Upper lobe of left lung (tissue), 6 donors: ENCODE results near the gene ACOT13. TPM values are rescaled to one million over a fixed set of nuclear protein-coding genes. Genes with fewer than 3 reads are reported as not detected.
"Not testable (repeated sequence)": the region's sequence is repeated elsewhere in the genome, so short reads cannot be mapped to it uniquely, and the experiment has no call there.

Experiments used
- ATAC-seq, 2 donors: fragments of 200-7000 bp; cut with Tn5 transposase; one replicate each; pipeline ENCODE4 v1.9.1; 2022; ENCODE audit warnings: mild to moderate bottlenecking in 2 of 2, moderate library complexity in 2 of 2; ENCODE audit not compliant: low FRiP score in 2 of 2
- DNase-seq, 2 donors: peaks; one replicate each; pipeline ENCODE4 v3.0.0-alpha.2; 2019 to 2020
- H3K27ac ChIP-seq, 4 donors: fragments of 200-600 bp; sonication (generic); one replicate each; pipeline ENCODE4 v1.5.1; 2016 to 2019
- H3K27me3 ChIP-seq, 4 donors: fragments of 200-600 bp; sonication (generic); one replicate each; pipeline ENCODE4 v1.5.1; 2017 to 2019
- H3K36me3 ChIP-seq, 4 donors: fragments of 200-600 bp; sonication (generic); one replicate each; pipeline ENCODE4 v1.5.1; 2016 to 2019
- H3K4me1 ChIP-seq, 4 donors: fragments of 200-600 bp; sonication (generic); one replicate each; pipeline ENCODE4 v1.5.1; 2018 to 2019
- H3K4me3 ChIP-seq, 4 donors: fragments of 200-600 bp; sonication (generic); one replicate each; pipeline ENCODE4 v1.5.1; 2017 to 2019; ENCODE audit warnings: mild to moderate bottlenecking in 2 of 4, moderate library complexity in 1 of 4
- H3K9me3 ChIP-seq, 4 donors: fragments of 200-600 bp; sonication (generic); one replicate each; pipeline ENCODE4 v1.5.1; 2018 to 2019
- CTCF ChIP-seq, 6 experiments: fragments of 450-650 bp in 4 of 6; fragments of 200-600 bp in 2 of 6; sonication (generic) in 2 of 6; IDR thresholded peaks; one replicate each; pipeline ENCODE4 v1.5.1; 2016 to 2019; ENCODE audit warnings: antibody characterized with exemption in 6 of 6
- EP300 ChIP-seq, 4 donors: sonication (generic); formaldehyde crosslinking; IDR thresholded peaks; one replicate each; pipeline ENCODE4 v1.5.1; 2017; ENCODE audit warnings: antibody characterized with exemption in 4 of 4, control low read depth in 2 of 4
- POLR2A ChIP-seq, 4 donors: fragments of 450-650 bp; IDR thresholded peaks; one replicate each; pipeline ENCODE4 v1.5.1; 2016 to 2017; ENCODE audit warnings: antibody characterized with exemption in 4 of 4, mild to moderate bottlenecking in 2 of 4
- POLR2AphosphoS5 ChIP-seq, 2 donors: sonication (generic); formaldehyde crosslinking; IDR thresholded peaks; one replicate each; pipeline ENCODE4 v1.5.1; 2017; ENCODE audit warnings: antibody characterized with exemption in 2 of 2
- WGBS, 2 donors: methylation state at CpG; one replicate each; pipeline ENCODE4 v1.1.5; 2017 to 2018; 5-methylcytosine and 5-hydroxymethylcytosine counted together
- total RNA-seq, 6 donors: library from RNA; depleted of rRNA in 4 of 6; stranded (reverse); fragments of >200 nt in 4 of 6; gene quantifications; one replicate each; pipeline versions ENCODE4 v1.1.0 to v1.2.1, GENCODE V29; 2016 to 2021
- donor health status: DM: no; HTN: no; CAD: no; lungs with moderate emphysema.
- donor health status: DM: no; HTN: yes; CAD: no; lungs with severe emphysema.

The ACOT13 gene
- total RNA-seq, 6 donors from 2014 or later: 5.2 to 20.2 (median 10.5) TPM

- no peaks in the 10 kb centered on the region for H3K27me3 ChIP-seq
- TF ChIP-seq POLR2AphosphoS5 (IDR thresholded peaks at IDR 0.05) (no peak), EP300 (IDR thresholded peaks at IDR 0.05) (no peak), CTCF (IDR thresholded peaks at IDR 0.05) (no peak), POLR2A (IDR thresholded peaks at IDR 0.05) (no peak)
- peaks cover 0 to 7% (median 0%) of the 10 kb centered on the region in 4 donors for H3K4me1 ChIP-seq
- H3K36me3 ChIP-seq: no peaks in the 10 kb centered on the region
- H3K9me3 ChIP-seq: no peaks in the 10 kb centered on the region
- ATAC-seq (no peak), DNase-seq (no peak)
- 85 to 94% methylated on average over 3 of the region's 3 CpGs for WGBS, 2 donors
- H3K27ac ChIP-seq: no peak overlapping the region
- H3K4me3 ChIP-seq: no peak overlapping the region
Measured at GRCh38 chr6:24692415-24692814, 25.5 kb downstream of the ACOT13 start.

GRCh38 chr6:24692848-24693592 lies 26.1 kb downstream of the ACOT13 start:
- H3K27ac ChIP-seq: no peak overlapping the region
- DNase-seq: no peak
- peaks cover 0 to 7% (median 0%) of the 10 kb centered on the region in 4 donors for H3K4me1 ChIP-seq
- WGBS, 2 donors: 89 to 98% methylated on average over 2 of the region's 2 CpGs
- H3K9me3 ChIP-seq: no peaks in the 10 kb centered on the region
- TF ChIP-seq POLR2A (IDR thresholded peaks at IDR 0.05) (no peak), POLR2AphosphoS5 (IDR thresholded peaks at IDR 0.05) (no peak), CTCF (IDR thresholded peaks at IDR 0.05) (no peak), EP300 (IDR thresholded peaks at IDR 0.05) (no peak)
- ATAC-seq: no peak
- no peak overlapping the region for H3K4me3 ChIP-seq
- H3K27me3 ChIP-seq: no peaks in the 10 kb centered on the region
- no peaks in the 10 kb centered on the region for H3K36me3 ChIP-seq

GRCh38 chr6:24694198-24694597 lies 27.3 kb downstream of the ACOT13 start:
- no peak overlapping the region for H3K4me3 ChIP-seq
- no peak overlapping the region for H3K27ac ChIP-seq
- TF ChIP-seq EP300 (IDR thresholded peaks at IDR 0.05) (no peak), POLR2AphosphoS5 (IDR thresholded peaks at IDR 0.05) (no peak), POLR2A (IDR thresholded peaks at IDR 0.05) (no peak), CTCF (IDR thresholded peaks at IDR 0.05) (no peak)
- H3K36me3 ChIP-seq: no peaks in the 10 kb centered on the region
- no peaks in the 10 kb centered on the region for H3K9me3 ChIP-seq
- ATAC-seq: no peak
- peaks cover 0 to 7% (median 0%) of the 10 kb centered on the region in 4 donors for H3K4me1 ChIP-seq
- no peak for DNase-seq
- H3K27me3 ChIP-seq: no peaks in the 10 kb centered on the region
- WGBS, 2 donors: 82 to 100% methylated on average over 1 of the region's 1 CpG

- WGBS, 2 donors: 26 to 31% methylated on average over 8 of the region's 8 CpGs
- TF ChIP-seq CTCF (IDR thresholded peaks at IDR 0.05): peak; percentile 43 to 71 (median 48)
- H3K27ac ChIP-seq, H3K27me3 ChIP-seq, H3K4me3 ChIP-seq, H3K9me3 ChIP-seq, H3K36me3 ChIP-seq: not testable (repeated sequence)
- DNase-seq: peak in 1 of 2 donors; percentile 31
- peak; percentile 81 to 84 for ATAC-seq
- peaks cover 0 to 14% (median 6%) of the 10 kb centered on the region in 4 donors for H3K4me1 ChIP-seq
Measured at GRCh38 chr6:24695635-24696034, 28.8 kb downstream of the ACOT13 start.

- Histone ChIP-seq H3K27ac (no peak overlapping the region), H3K9me3 (no peaks in the 10 kb centered on the region), H3K27me3 (no peaks in the 10 kb centered on the region), H3K36me3 (no peaks in the 10 kb centered on the region), H3K4me3 (no peak overlapping the region), H3K4me1 (peaks cover 0 to 14% (median 6%) of the 10 kb centered on the region in 4 donors)
- DNase-seq: no peak
- ATAC-seq: no peak
- no peak for TF ChIP-seq EP300 (IDR thresholded peaks at IDR 0.05)
- no peak for TF ChIP-seq POLR2A (IDR thresholded peaks at IDR 0.05)
- TF ChIP-seq POLR2AphosphoS5 (IDR thresholded peaks at IDR 0.05): no peak
- TF ChIP-seq CTCF (IDR thresholded peaks at IDR 0.05): no peak
- 93 to 95% methylated on average over 2 of the region's 2 CpGs for WGBS, 2 donors
Measured at GRCh38 chr6:24696097-24696496, 29.2 kb downstream of the ACOT13 start.
